H9 (cell line): Measurements from ENCODE around the gene CDH23. TPM values are rescaled to one million over a fixed set of nuclear protein-coding genes. Genes with fewer than 3 reads are reported as not detected.

Experiments
- DNase-seq: peaks from one replicate; pipeline ENCODE4 v3.0.0-alpha.2; 2017
- H2AFZ ChIP-seq: one replicate; pipeline ENCODE4 v1.6.1; 2013; ENCODE audit warnings: mild to moderate bottlenecking, low read length, control low read depth, moderate library complexity
- H2AK5ac ChIP-seq: 2 replicates; pipeline ENCODE4 v1.6.1; 2013; ENCODE audit warnings: low read length, control low read depth, mixed read lengths; ENCODE audit not compliant: insufficient read length
- H2BK120ac ChIP-seq: one replicate; pipeline ENCODE4 v1.6.1; 2013; ENCODE audit warnings: low read depth, mild to moderate bottlenecking, low read length, control low read depth, inconsistent platforms; ENCODE audit not compliant: poor library complexity, severe bottlenecking
- H2BK12ac ChIP-seq: 2 replicates; pipeline ENCODE4 v1.6.1; 2013; ENCODE audit warnings: low read length, control low read depth, mixed read lengths, low read depth; ENCODE audit not compliant: insufficient read length
- H2BK15ac ChIP-seq: 2 replicates; pipeline ENCODE4 v1.6.1; 2013; ENCODE audit warnings: low read depth, low read length, control low read depth
- H2BK20ac ChIP-seq: one replicate; pipeline ENCODE4 v1.6.1; 2013; ENCODE audit warnings: low read depth, mild to moderate bottlenecking, low read length, control low read depth, inconsistent platforms; ENCODE audit not compliant: poor library complexity, severe bottlenecking
- H2BK5ac ChIP-seq: 2 replicates; pipeline ENCODE4 v1.6.1; 2013; ENCODE audit warnings: low read length, control low read depth, mixed read lengths; ENCODE audit not compliant: insufficient read length
- H3K14ac ChIP-seq: 2 replicates; pipeline ENCODE4 v1.6.1; 2013; ENCODE audit warnings: low read length, control low read depth; ENCODE audit not compliant: insufficient read depth
- H3K18ac ChIP-seq: 2 replicates; pipeline ENCODE4 v1.6.1; 2013; ENCODE audit warnings: low read depth, mild to moderate bottlenecking, mixed read lengths, low read length, control low read depth; ENCODE audit not compliant: insufficient read length
- H3K23ac ChIP-seq: 2 replicates; pipeline ENCODE4 v1.6.1; 2013; ENCODE audit warnings: low read length, control low read depth, mixed read lengths, low read depth; ENCODE audit not compliant: insufficient read length
- H3K23me2 ChIP-seq: 2 replicates; pipeline ENCODE4 v1.6.1; 2013; ENCODE audit warnings: low read depth, mild to moderate bottlenecking, mixed read lengths, low read length, control low read depth; ENCODE audit not compliant: insufficient read length, poor library complexity, severe bottlenecking
- H3K27ac ChIP-seq: 2 replicates; pipeline ENCODE4 v1.5.1; 2013; ENCODE audit warnings: low read length, control low read depth, mixed read lengths, low read depth; ENCODE audit not compliant: insufficient read length
- H3K27me3 ChIP-seq: 2 replicates; pipeline ENCODE4 v1.6.1; 2013; ENCODE audit warnings: low read length, control low read depth, inconsistent platforms; ENCODE audit not compliant: insufficient read depth
- H3K4ac ChIP-seq: 2 replicates; pipeline ENCODE4 v1.6.1; 2013; ENCODE audit warnings: low read depth, mild to moderate bottlenecking, control low read depth, inconsistent platforms, low read length, moderate library complexity
- H3K4me1 ChIP-seq: 2 replicates; pipeline ENCODE4 v1.6.1; 2013; ENCODE audit warnings: low read length, control low read depth, inconsistent platforms; ENCODE audit not compliant: insufficient read depth
- H3K4me2 ChIP-seq: 2 replicates; pipeline ENCODE4 v1.6.1; 2013; ENCODE audit warnings: low read length, control low read depth, mixed read lengths; ENCODE audit not compliant: insufficient read length, insufficient read depth
- H3K56ac ChIP-seq: 2 replicates; pipeline ENCODE4 v1.6.1; 2013; ENCODE audit warnings: low read depth, mild to moderate bottlenecking, mixed read lengths, low read length, control low read depth; ENCODE audit not compliant: insufficient read length
- H3K79me1 ChIP-seq: 2 replicates; pipeline ENCODE4 v1.6.1; 2013; ENCODE audit warnings: low read depth, mild to moderate bottlenecking, moderate library complexity, low read length, control low read depth, inconsistent platforms; ENCODE audit not compliant: insufficient read depth, poor library complexity, severe bottlenecking
- H3K79me2 ChIP-seq: 2 replicates; pipeline ENCODE4 v1.6.1; 2013; ENCODE audit warnings: low read length, control low read depth, inconsistent platforms; ENCODE audit not compliant: insufficient read depth
- H3K9ac ChIP-seq: 2 replicates; pipeline ENCODE4 v1.6.1; 2013; ENCODE audit warnings: low read length, control low read depth, mixed read lengths; ENCODE audit not compliant: insufficient read length; ENCODE audit errors: extremely low read depth
- H3K9me3 ChIP-seq: one replicate; pipeline ENCODE4 v1.6.1; 2013; ENCODE audit warnings: low read depth, low read length, inconsistent platforms; ENCODE audit not compliant: control insufficient read depth
- H3T11ph ChIP-seq: one replicate; pipeline ENCODE4 v1.6.1; 2013; ENCODE audit warnings: mild to moderate bottlenecking, low read length, control low read depth, inconsistent platforms
- H4K20me1 ChIP-seq: one replicate; pipeline ENCODE4 v1.6.1; 2013; ENCODE audit not compliant: control insufficient read depth, insufficient read length, insufficient read depth
- H4K5ac ChIP-seq: 2 replicates; pipeline ENCODE4 v1.6.1; 2013; ENCODE audit warnings: low read depth, mild to moderate bottlenecking, mixed read lengths, low read length, control low read depth; ENCODE audit not compliant: insufficient read length
- H4K8ac ChIP-seq: replicated peaks from 2 replicates; pipeline ENCODE4 v1.6.1; 2013; ENCODE audit warnings: low read length, control low read depth, mixed read lengths, low read depth; ENCODE audit not compliant: insufficient read length
- H4K91ac ChIP-seq: 2 replicates; pipeline ENCODE4 v1.6.1; 2013; ENCODE audit warnings: low read depth, mild to moderate bottlenecking, moderate library complexity, mixed read lengths, low read length, control low read depth; ENCODE audit not compliant: insufficient read length
- H3K27ac Mint-ChIP-seq, 3 experiments: 2 replicates in 2 of 3; 3 replicates in 1 of 3; pipeline ENCODE4 v1.8.0; 2020 to 2021; ENCODE audit warnings: mixed read lengths in 3 of 3, mild to moderate bottlenecking in 1 of 3, moderate library complexity in 1 of 3
- H3K27me3 Mint-ChIP-seq: 2 replicates; pipeline ENCODE4 v1.8.0; 2021; ENCODE audit warnings: low read depth, mild to moderate bottlenecking, moderate library complexity, mixed read lengths
- H3K36me3 Mint-ChIP-seq, 3 experiments: 2 replicates in 2 of 3; 3 replicates in 1 of 3; pipeline ENCODE4 v1.8.0; 2020 to 2021; ENCODE audit warnings: low read depth in 3 of 3, mixed read lengths in 3 of 3; ENCODE audit not compliant: insufficient read depth in 1 of 3
- H3K4me1 Mint-ChIP-seq, 2 experiments: 2 replicates each; pipeline ENCODE4 v1.8.0; 2020; ENCODE audit warnings: mixed read lengths in 2 of 2
- H3K4me3 Mint-ChIP-seq, 2 experiments: 2 replicates in 1 of 2; 3 replicates in 1 of 2; pipeline ENCODE4 v1.8.0; 2020 to 2021; ENCODE audit warnings: mild to moderate bottlenecking in 2 of 2, mixed read lengths in 2 of 2, moderate library complexity in 1 of 2
- H3K9me3 Mint-ChIP-seq, 2 experiments: 2 replicates in 1 of 2; 3 replicates in 1 of 2; pipeline ENCODE4 v1.8.0; 2020; ENCODE audit warnings: mild to moderate bottlenecking in 2 of 2, mixed read lengths in 2 of 2, moderate library complexity in 1 of 2
- WGBS: extraction: QIAGEN DNeasy Blood & Tissue Kit; methylation state at CpG from one replicate; pipeline ENCODE4 v1.1.7; 2013; ENCODE audit warnings: missing lambda C conversion rate, low lambda C conversion rate, mixed read lengths; ENCODE audit not compliant: insufficient read length; ENCODE audit errors: extremely low coverage; 5-methylcytosine and 5-hydroxymethylcytosine counted together
- total RNA-seq: library from RNA; stranded (reverse); gene quantifications from 2 replicates; pipeline ENCODE4 v1.2.1, GENCODE V29; 2021
- TF ChIP-seq, protein P1 (sequence below): fragments of 200-600 bp; sonication (generic); conservative IDR thresholded peaks from 3 replicates; pipeline ENCODE4 v1.8.0; 2021; ENCODE audit warnings: antibody characterized with exemption, mild to moderate bottlenecking

CDH23 gene
- total RNA-seq, 1 experiment from 2014 or later: 2.1 TPM

- H3K27me3 Mint-ChIP-seq: peaks cover 9% of the 10 kb centered on the region
Observed at GRCh38 chr10:71382028-71382427, 14.7 kb upstream of the CDH23 start.

More at GRCh38 chr10:71382028-71382427, 14.7 kb upstream of the CDH23 start:
- no peak overlapping the region for H3K4ac ChIP-seq
- H3K79me1 ChIP-seq: no peaks in the 10 kb centered on the region
- H4K91ac ChIP-seq: no peak overlapping the region
- H3K27ac ChIP-seq: no peak overlapping the region
- H2BK15ac ChIP-seq: no peak overlapping the region
- H4K20me1 ChIP-seq: no peaks in the 10 kb centered on the region
- WGBS: no CpG with 5 or more reads among the region's 2 CpGs
- no peak overlapping the region for H3T11ph ChIP-seq
- H3K23ac ChIP-seq: no peak overlapping the region
- H3K14ac ChIP-seq: no peak overlapping the region
- H3K27ac Mint-ChIP-seq: no peak overlapping the region
- no peaks in the 10 kb centered on the region for H3K4me1 ChIP-seq
- no peaks in the 10 kb centered on the region for H3K23me2 ChIP-seq
- H3K18ac ChIP-seq: no peak overlapping the region
- no peak overlapping the region for H2BK12ac ChIP-seq
- no peak for DNase-seq
- no peaks in the 10 kb centered on the region for H3K9me3 ChIP-seq
- H3K4me3 Mint-ChIP-seq: no peak overlapping the region
- H3K27me3 ChIP-seq: no peaks in the 10 kb centered on the region
- TF ChIP-seq, protein P1, sequence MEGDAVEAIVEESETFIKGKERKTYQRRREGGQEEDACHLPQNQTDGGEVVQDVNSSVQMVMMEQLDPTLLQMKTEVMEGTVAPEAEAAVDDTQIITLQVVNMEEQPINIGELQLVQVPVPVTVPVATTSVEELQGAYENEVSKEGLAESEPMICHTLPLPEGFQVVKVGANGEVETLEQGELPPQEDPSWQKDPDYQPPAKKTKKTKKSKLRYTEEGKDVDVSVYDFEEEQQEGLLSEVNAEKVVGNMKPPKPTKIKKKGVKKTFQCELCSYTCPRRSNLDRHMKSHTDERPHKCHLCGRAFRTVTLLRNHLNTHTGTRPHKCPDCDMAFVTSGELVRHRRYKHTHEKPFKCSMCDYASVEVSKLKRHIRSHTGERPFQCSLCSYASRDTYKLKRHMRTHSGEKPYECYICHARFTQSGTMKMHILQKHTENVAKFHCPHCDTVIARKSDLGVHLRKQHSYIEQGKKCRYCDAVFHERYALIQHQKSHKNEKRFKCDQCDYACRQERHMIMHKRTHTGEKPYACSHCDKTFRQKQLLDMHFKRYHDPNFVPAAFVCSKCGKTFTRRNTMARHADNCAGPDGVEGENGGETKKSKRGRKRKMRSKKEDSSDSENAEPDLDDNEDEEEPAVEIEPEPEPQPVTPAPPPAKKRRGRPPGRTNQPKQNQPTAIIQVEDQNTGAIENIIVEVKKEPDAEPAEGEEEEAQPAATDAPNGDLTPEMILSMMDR: no peak
- H2AFZ ChIP-seq: no peak overlapping the region
- H3K9me3 Mint-ChIP-seq: no peaks in the 10 kb centered on the region; a peak in 1 of 5 replicates
- no peak overlapping the region for H2BK20ac ChIP-seq
- no peak overlapping the region for H4K8ac ChIP-seq
- H3K4me2 ChIP-seq: no peak overlapping the region
- H4K5ac ChIP-seq: no peak overlapping the region
- H2AK5ac ChIP-seq: no peak overlapping the region
- H3K79me2 ChIP-seq: no peaks in the 10 kb centered on the region
- H2BK5ac ChIP-seq: no peak overlapping the region
- no peaks in the 10 kb centered on the region for H3K36me3 Mint-ChIP-seq
- H3K9ac ChIP-seq: no peak overlapping the region
- no peak overlapping the region for H2BK120ac ChIP-seq
- H3K56ac ChIP-seq: no peak overlapping the region
- peaks cover 4 to 5% of the 10 kb centered on the region in 2 experiments for H3K4me1 Mint-ChIP-seq
